Ovary (tissue), 9 donors: Measurements from ENCODE around the gene OLFML2A. TPM values are rescaled to one million over a fixed set of nuclear protein-coding genes. Genes with fewer than 3 reads are reported as not detected.

Experiments
- DNase-seq, 5 donors: peaks; one replicate each; pipeline ENCODE4 v3.0.0-alpha.2; 2019 to 2020
- H3K27ac ChIP-seq, 2 donors: fragments of 200-600 bp; one replicate each; pipeline versions ENCODE4 v1.5.1 to v1.8.0; 2019 to 2022
- H3K27me3 ChIP-seq: fragments of 200-600 bp; one replicate; pipeline ENCODE4 v1.8.0; 2022
- H3K36me3 ChIP-seq: fragments of 200-600 bp; sonication (generic); one replicate; pipeline ENCODE4 v1.5.1; 2019
- H3K4me1 ChIP-seq: one replicate; pipeline ENCODE4 v1.8.1; 2013; ENCODE audit warnings: mild to moderate bottlenecking, moderate library complexity; ENCODE audit not compliant: insufficient read depth
- H3K4me3 ChIP-seq: fragments of 200-600 bp; sonication (generic); one replicate; pipeline ENCODE4 v1.5.1; 2017
- H3K9me3 ChIP-seq, 2 donors: fragments of 200-600 bp in 1 of 2; sonication (generic) in 1 of 2; one replicate each; pipeline versions ENCODE4 v1.5.1 to v1.8.1; 2013 to 2019; ENCODE audit warnings: mild to moderate bottlenecking in 1 of 2, moderate library complexity in 1 of 2
- CTCF ChIP-seq, 3 donors: fragments of 450-650 bp in 2 of 3; fragments of 200-600 bp in 1 of 3; IDR thresholded peaks; one replicate each; pipeline versions ENCODE4 v1.5.1 to v1.8.0; 2016 to 2022; ENCODE audit warnings: antibody characterized with exemption in 3 of 3, mild to moderate bottlenecking in 1 of 3
- EP300 ChIP-seq: sonication (generic); formaldehyde crosslinking; IDR thresholded peaks from one replicate; pipeline ENCODE4 v1.6.1; 2017; ENCODE audit warnings: antibody characterized with exemption
- POLR2A ChIP-seq: fragments of 450-650 bp; IDR thresholded peaks from one replicate; pipeline ENCODE4 v1.6.1; 2017; ENCODE audit warnings: antibody characterized with exemption, mild to moderate bottlenecking, moderate library complexity
- WGBS, 3 donors: extraction: QIAGEN DNeasy Blood & Tissue Kit in 1 of 3; methylation state at CpG; one replicate each; pipeline versions ENCODE4 v1.1.5 to v1.1.7; 2013 to 2017; 5-methylcytosine and 5-hydroxymethylcytosine counted together
- intact Hi-C, 4 donors: fragments of 100-400 bp; cut with DNase I; formaldehyde crosslinking; loops; one replicate each; pipeline versions ENCODE4 v1.11.0 to v1.15.1; 2022 to 2023
- polyA plus RNA-seq, 2 donors: library from polyadenylated mRNA; stranded (reverse); fragments of 200-250 nt in 1 of 2; fragments of 350-450 nt in 1 of 2; fragmentation: Illumina TruSeq in 1 of 2; extraction: RNeasy Lipid Tissue Mini Kit (QIAGEN cat#74804) in 1 of 2; gene quantifications; one replicate each; pipeline ENCODE4 v1.2.3, GENCODE V29; 2013 to 2014
- total RNA-seq, 7 donors: library from RNA; depleted of rRNA in 2 of 7; stranded (reverse); fragments of >200 nt in 2 of 7; fragmentation: NEBNext Ultra II Directional in 3 of 7; extraction: Animal tissue kit (Norgen Biotek cat#: 25700) in 3 of 7; gene quantifications; one replicate each; pipeline versions ENCODE4 v1.1.0 to v1.2.4, GENCODE V29; 2016 to 2023
- donor health status: DM: no; HTN: no; CAD: no; lungs with moderate emphysema.
- donor health status: DM: no; HTN: no; CAD: no.
- donor health status: Bipolar disorder and iron deficiency.
- donor health status: DM: yes; HTN: yes; CAD: no.
- donor health status: DM: no; HTN: no; CAD: no.
- donor health status: DM: yes; HTN: yes; CAD: no.

The OLFML2A gene
- total and polyA plus RNA-seq, 9 donors, result 14.7 to 63.4 (median 31.0) TPM

- Histone ChIP-seq H3K36me3 (no peaks in the 10 kb centered on the region), H3K4me1 (peaks cover 5% of the 10 kb centered on the region), H3K27me3 (no peaks in the 10 kb centered on the region), H3K27ac (no peak overlapping the region), H3K4me3 (no peak overlapping the region), H3K9me3 (no peaks in the 10 kb centered on the region)
- no peak for TF ChIP-seq CTCF (IDR thresholded peaks at IDR 0.05)
- TF ChIP-seq POLR2A, result no peak
- TF ChIP-seq EP300, result no peak
- intact Hi-C loops, result no loop called here
- 30 to 41% (median 40%) methylated on average over 2 of the region's 2 CpGs for WGBS, 3 donors
- no peak for DNase-seq
Measured at GRCh38 chr9:124828489-124829333, 51.8 kb downstream of the OLFML2A start.

- no peak for TF ChIP-seq POLR2A
- no peak for TF ChIP-seq CTCF (IDR thresholded peaks at IDR 0.05)
- no peak for TF ChIP-seq EP300
- H3K36me3 ChIP-seq, result no peaks in the 10 kb centered on the region
- intact Hi-C loops, result no loop called here
- WGBS, 3 donors, result 29 to 45% (median 31%) methylated on average over 5 of the region's 5 CpGs
- H3K4me3 ChIP-seq, result no peak overlapping the region
- H3K27ac ChIP-seq, result no peak overlapping the region
- H3K27me3 ChIP-seq, result no peaks in the 10 kb centered on the region
- no peak for DNase-seq
- H3K9me3 ChIP-seq, result no peaks in the 10 kb centered on the region
- H3K4me1 ChIP-seq, result peaks cover 5% of the 10 kb centered on the region
Measured at GRCh38 chr9:124829334-124829669, 52.4 kb downstream of the OLFML2A start.

- no peaks in the 10 kb centered on the region for H3K27me3 ChIP-seq
- no peaks in the 10 kb centered on the region for H3K9me3 ChIP-seq
- intact Hi-C loops, result no loop called here
- peaks cover 7% of the 10 kb centered on the region for H3K4me1 ChIP-seq
- no peak for DNase-seq
- no peak for TF ChIP-seq EP300
- no peak for TF ChIP-seq POLR2A
- no peak for TF ChIP-seq CTCF (IDR thresholded peaks at IDR 0.05)
- no peak overlapping the region for H3K4me3 ChIP-seq
- H3K27ac ChIP-seq, result no peak overlapping the region
- no peaks in the 10 kb centered on the region for H3K36me3 ChIP-seq
- WGBS, 3 donors, result 69 to 81% (median 70%) methylated on average over 4 of the region's 4 CpGs
Measured at GRCh38 chr9:124830593-124830992, 53.7 kb downstream of the OLFML2A start.

- H3K4me1 ChIP-seq, result peaks cover 7% of the 10 kb centered on the region
- no peaks in the 10 kb centered on the region for H3K36me3 ChIP-seq
- no peaks in the 10 kb centered on the region for H3K27me3 ChIP-seq
- no peaks in the 10 kb centered on the region for H3K9me3 ChIP-seq
- DNase-seq, result peak in 4 of 5 donors; percentile 36 to 58 (median 50)
- intact Hi-C loops, result no loop called here
- TF ChIP-seq EP300, result no peak
- TF ChIP-seq CTCF (IDR thresholded peaks at IDR 0.05), result no peak
- TF ChIP-seq POLR2A, result no peak
- whole genome bisulfite sequencing, 3 donors, result 58 to 68% (median 58%) methylated on average over 9 of the region's 9 CpGs
- no peak overlapping the region for H3K4me3 ChIP-seq
- H3K27ac ChIP-seq, result no peak overlapping the region
Measured at GRCh38 chr9:124831642-124832364, 54.9 kb downstream of the OLFML2A start.
